ENCODE data around the gene ARHGEF7.
A peak's percentile ranks its signal among the peaks of the same experiment; 100 is the strongest.

Gene ARHGEF7

DNA sequence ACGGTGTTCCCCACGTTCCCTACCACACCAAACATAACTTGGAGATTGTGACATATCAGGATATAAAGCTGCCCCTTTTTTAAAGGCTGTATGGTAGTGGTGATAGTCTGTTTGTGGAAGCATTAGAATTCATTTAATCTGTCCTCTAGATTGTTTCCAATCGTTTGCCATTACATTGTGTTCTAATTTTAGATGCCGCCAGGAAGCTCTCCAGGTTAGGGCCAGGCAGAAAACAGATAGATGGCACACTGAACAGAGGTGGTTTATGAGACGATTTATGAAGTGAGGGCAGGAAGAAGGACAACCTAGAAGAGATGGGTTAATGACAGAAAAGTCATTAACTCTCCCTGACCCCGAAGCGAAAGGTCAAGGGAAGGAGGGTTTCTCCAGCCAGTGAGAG, 30.0 kb downstream of the ARHGEF7 start:
- Histone ChIP-seq H3F3A (ENCODE audit: insufficient read depth, low read length) (no peaks in the 10 kb centered on the region), H3K4me2 (ENCODE audit: low read length) (no peak overlapping the region), H3K4me3 (ENCODE audit: low read depth, low read length, poor library complexity, severe bottlenecking) (no peak overlapping the region), H3K9me2 (ENCODE audit: low read depth, low read length) (no peaks in the 10 kb centered on the region), H3K79me2 (ENCODE audit: insufficient read depth, low read length) (no peaks in the 10 kb centered on the region), H3K4me1 (ENCODE audit: insufficient read depth, low read length, severe bottlenecking) (no peaks in the 10 kb centered on the region), H4K20me1 (ENCODE audit: insufficient read depth, low read length) (no peaks in the 10 kb centered on the region), H3K9me3 (ENCODE audit: low read length) (no peaks in the 10 kb centered on the region), H3K9ac (ENCODE audit: low read length) (no peak overlapping the region), H3K27ac (ENCODE audit: low read depth, low read length, poor library complexity, severe bottlenecking) (no peak overlapping the region), H3K27me3 (ENCODE audit: insufficient read depth, low read length) (peaks cover 23% of the 10 kb centered on the region), H3K36me3 (ENCODE audit: insufficient read depth, low read length) (no peaks in the 10 kb centered on the region), H2AFZ (ENCODE audit: low read length) (no peak overlapping the region)
- TF ChIP-seq, protein P1, sequence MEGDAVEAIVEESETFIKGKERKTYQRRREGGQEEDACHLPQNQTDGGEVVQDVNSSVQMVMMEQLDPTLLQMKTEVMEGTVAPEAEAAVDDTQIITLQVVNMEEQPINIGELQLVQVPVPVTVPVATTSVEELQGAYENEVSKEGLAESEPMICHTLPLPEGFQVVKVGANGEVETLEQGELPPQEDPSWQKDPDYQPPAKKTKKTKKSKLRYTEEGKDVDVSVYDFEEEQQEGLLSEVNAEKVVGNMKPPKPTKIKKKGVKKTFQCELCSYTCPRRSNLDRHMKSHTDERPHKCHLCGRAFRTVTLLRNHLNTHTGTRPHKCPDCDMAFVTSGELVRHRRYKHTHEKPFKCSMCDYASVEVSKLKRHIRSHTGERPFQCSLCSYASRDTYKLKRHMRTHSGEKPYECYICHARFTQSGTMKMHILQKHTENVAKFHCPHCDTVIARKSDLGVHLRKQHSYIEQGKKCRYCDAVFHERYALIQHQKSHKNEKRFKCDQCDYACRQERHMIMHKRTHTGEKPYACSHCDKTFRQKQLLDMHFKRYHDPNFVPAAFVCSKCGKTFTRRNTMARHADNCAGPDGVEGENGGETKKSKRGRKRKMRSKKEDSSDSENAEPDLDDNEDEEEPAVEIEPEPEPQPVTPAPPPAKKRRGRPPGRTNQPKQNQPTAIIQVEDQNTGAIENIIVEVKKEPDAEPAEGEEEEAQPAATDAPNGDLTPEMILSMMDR (IDR thresholded peaks at IDR 0.05; ENCODE audit: low read length), result no peak
- no peak for TF ChIP-seq EZH2 (IDR thresholded peaks at IDR 0.05; ENCODE audit: borderline replicate concordance, low read length)

DNA sequence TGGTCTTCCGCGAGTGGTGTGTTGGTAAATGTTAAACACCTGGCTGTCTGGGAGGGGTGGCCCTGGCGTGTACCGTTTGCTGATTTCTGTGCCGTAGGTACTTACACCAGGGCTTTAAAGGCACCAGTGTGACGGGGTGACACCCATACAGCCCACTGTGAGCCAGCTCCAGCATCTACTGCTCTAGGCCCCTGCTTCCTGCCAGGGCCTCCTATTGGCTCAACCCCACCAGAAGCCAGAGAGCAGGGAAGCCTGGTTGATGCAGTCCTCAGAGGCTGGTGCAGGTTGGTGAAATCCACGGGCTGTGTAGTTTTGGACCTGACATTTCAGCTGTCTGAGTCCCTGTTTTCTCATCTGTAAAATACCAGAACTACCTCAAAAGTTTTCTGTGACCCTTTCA, 30.4 kb downstream of the ARHGEF7 start:
- no peak overlapping the region for H3K27ac ChIP-seq (ENCODE audit: low read depth, low read length, poor library complexity, severe bottlenecking)
- no peak overlapping the region for H3K9ac ChIP-seq (ENCODE audit: low read length)
- TF ChIP-seq EZH2 (IDR thresholded peaks at IDR 0.05; ENCODE audit: borderline replicate concordance, low read length), result no peak
- TF ChIP-seq, protein P1 (IDR thresholded peaks at IDR 0.05; ENCODE audit: low read length), result no peak
- no peaks in the 10 kb centered on the region for H3K36me3 ChIP-seq (ENCODE audit: insufficient read depth, low read length)
- H3K27me3 ChIP-seq (ENCODE audit: insufficient read depth, low read length), result peaks cover 23% of the 10 kb centered on the region
- H3K4me2 ChIP-seq (ENCODE audit: low read length), result no peak overlapping the region
- H3K4me1 ChIP-seq (ENCODE audit: insufficient read depth, low read length, severe bottlenecking), result no peaks in the 10 kb centered on the region
- H4K20me1 ChIP-seq (ENCODE audit: insufficient read depth, low read length), result no peaks in the 10 kb centered on the region
- H3K4me3 ChIP-seq (ENCODE audit: low read depth, low read length, poor library complexity, severe bottlenecking), result no peak overlapping the region
- H3F3A ChIP-seq (ENCODE audit: insufficient read depth, low read length), result no peaks in the 10 kb centered on the region
- H2AFZ ChIP-seq (ENCODE audit: low read length), result no peak overlapping the region
- no peaks in the 10 kb centered on the region for H3K9me2 ChIP-seq (ENCODE audit: low read depth, low read length)
- no peaks in the 10 kb centered on the region for H3K79me2 ChIP-seq (ENCODE audit: insufficient read depth, low read length)
- no peaks in the 10 kb centered on the region for H3K9me3 ChIP-seq (ENCODE audit: low read length)

DNA sequence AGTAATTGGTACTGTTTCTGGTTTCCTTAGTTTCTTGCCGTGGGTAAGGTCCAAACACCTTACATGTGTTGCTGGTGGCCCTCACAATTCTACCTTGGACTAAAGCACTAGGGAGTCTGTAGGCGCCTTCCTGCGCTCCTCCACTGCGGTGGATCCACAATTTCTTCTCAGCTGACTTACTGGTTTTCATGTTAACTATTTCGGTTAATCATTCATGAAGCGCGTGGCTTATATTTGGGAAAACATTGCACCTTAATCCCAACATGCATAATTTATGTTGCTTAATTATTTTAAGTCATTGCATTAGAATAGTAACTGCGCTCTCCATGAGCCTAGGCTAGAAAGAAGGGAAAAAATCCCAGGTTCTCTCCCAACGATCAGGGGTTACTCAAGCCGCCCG, 37.7 kb downstream of the ARHGEF7 start:
- Histone ChIP-seq H3K36me3 (ENCODE audit: insufficient read depth, low read length) (0 out of 2 replicates have a peak, but pooled peaks cover 3% of the 10 kb centered on the region), H3K4me2 (ENCODE audit: low read length) (peak overlapping the region; percentile 99), H4K20me1 (ENCODE audit: insufficient read depth, low read length) (no peaks in the 10 kb centered on the region), H3K27ac (ENCODE audit: low read depth, low read length, poor library complexity, severe bottlenecking) (no peak overlapping the region), H3K27me3 (ENCODE audit: insufficient read depth, low read length) (0 out of 2 replicates have a peak, but pooled peaks cover 6% of the 10 kb centered on the region), H3F3A (ENCODE audit: insufficient read depth, low read length) (no peaks in the 10 kb centered on the region), H3K4me1 (ENCODE audit: insufficient read depth, low read length, severe bottlenecking) (peaks cover 35% of the 10 kb centered on the region), H2AFZ (ENCODE audit: low read length) (no peak overlapping the region), H3K9ac (ENCODE audit: low read length) (peak overlapping the region; percentile 73), H3K79me2 (ENCODE audit: insufficient read depth, low read length) (peaks cover 37% of the 10 kb centered on the region), H3K9me3 (ENCODE audit: low read length) (no peaks in the 10 kb centered on the region), H3K4me3 (ENCODE audit: low read depth, low read length, poor library complexity, severe bottlenecking) (peak overlapping the region; percentile 87), H3K9me2 (ENCODE audit: low read depth, low read length) (no peaks in the 10 kb centered on the region)
- no peak for TF ChIP-seq EZH2 (IDR thresholded peaks at IDR 0.05; ENCODE audit: borderline replicate concordance, low read length)
- TF ChIP-seq, protein P1 (IDR thresholded peaks at IDR 0.05; ENCODE audit: low read length), result no peak
